Measurements from ENCODE around the gene NAT8L.
A peak's percentile ranks its signal among the peaks of the same experiment; 100 is the strongest.
"Not testable (repeated sequence)": the region's sequence is repeated elsewhere in the genome, so short reads cannot be mapped to it uniquely, and the experiment has no call there.

Gene NAT8L, protein sequence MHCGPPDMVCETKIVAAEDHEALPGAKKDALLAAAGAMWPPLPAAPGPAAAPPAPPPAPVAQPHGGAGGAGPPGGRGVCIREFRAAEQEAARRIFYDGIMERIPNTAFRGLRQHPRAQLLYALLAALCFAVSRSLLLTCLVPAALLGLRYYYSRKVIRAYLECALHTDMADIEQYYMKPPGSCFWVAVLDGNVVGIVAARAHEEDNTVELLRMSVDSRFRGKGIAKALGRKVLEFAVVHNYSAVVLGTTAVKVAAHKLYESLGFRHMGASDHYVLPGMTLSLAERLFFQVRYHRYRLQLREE

DNA sequence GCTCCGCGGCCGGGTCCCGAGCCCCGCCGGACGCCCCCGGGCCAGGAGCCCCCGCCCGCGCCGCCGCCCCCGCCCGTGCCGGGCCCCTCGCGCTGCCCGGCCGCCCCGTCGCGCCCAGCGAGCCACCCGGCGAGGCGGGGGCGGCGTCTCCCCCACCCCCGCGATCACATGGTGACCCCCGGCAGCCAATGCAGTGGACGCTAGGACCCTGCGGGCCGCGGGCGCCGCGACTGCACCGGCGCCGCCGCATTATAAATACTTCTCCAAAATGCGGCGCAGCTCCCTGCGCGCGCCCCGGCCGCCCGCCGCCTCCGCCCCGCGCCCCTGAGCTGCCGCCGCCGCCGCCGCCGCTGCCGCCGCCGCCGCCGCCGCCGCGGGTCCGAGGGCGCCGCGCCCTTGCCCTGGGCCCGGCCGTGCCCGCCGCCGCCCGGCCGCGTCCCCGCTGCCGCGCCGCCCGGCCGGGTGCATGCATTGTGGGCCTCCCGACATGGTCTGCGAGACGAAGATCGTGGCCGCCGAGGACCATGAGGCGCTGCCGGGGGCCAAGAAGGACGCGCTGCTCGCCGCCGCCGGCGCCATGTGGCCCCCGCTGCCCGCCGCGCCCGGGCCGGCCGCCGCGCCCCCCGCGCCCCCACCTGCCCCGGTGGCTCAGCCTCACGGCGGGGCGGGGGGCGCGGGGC, at the start of gene NAT8L:
Gene NAT8L, plus strand, starts transcription at position 282 of the 680 bp plus-strand sequence. Its CDS starts 185 bp downstream, at position 467.
- DNase-seq (ENCODE audit: low read depth in 2 of 2), result no peak

DNA sequence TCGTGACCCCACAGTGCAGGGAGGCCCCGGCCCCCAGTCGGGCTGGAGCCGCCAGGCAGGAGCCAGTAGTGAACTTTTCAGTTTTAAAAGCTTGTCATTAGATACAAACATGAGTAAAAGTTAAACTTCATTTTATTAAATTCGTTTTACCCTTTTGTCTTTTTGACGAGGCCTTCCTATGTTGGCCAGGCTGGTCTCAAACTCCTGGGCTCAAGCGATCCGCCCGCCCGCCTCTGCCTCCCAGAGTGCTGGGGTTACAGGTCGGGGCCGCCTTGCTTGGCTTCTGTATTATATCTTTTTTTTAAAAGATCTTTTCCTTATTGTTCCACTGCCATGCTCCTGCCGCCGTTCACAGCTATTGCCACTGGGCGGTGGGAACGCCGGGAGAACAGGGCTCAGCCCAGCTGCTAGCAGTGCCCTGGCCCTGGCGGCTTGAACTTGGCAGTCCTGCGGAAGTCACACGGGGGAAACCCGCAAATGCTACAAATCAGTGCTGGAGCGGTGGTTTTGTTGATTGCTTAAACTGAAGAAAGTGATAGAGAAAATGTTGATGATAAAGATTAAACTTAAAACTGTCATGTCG, 49.4 kb upstream of the NAT8L start:
- peak in 1 of 2 donors; percentile 28 for DNase-seq (ENCODE audit: low read depth in 2 of 2)

DNA sequence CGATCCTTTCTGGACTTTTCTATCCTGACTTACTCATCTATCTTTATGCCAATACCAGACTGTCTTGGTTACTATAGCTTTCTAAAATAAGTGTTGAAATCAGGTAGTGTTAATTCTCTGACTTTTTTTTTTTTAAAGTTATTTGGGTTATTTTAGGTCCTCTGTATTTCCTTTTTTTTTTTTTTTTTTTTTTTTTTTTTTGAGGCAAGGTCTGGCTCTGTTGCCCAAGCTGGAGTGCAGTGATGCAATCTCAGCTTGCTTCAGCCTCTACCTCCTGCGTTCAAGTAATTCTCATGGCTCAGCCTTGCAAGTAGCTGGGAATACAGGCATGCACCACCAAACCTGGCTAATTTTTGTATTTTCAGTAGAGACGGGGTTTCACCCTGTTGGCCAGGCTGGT, 47.5 kb upstream of the NAT8L start:
- no peak for DNase-seq (ENCODE audit: low read depth in 2 of 2)

DNA sequence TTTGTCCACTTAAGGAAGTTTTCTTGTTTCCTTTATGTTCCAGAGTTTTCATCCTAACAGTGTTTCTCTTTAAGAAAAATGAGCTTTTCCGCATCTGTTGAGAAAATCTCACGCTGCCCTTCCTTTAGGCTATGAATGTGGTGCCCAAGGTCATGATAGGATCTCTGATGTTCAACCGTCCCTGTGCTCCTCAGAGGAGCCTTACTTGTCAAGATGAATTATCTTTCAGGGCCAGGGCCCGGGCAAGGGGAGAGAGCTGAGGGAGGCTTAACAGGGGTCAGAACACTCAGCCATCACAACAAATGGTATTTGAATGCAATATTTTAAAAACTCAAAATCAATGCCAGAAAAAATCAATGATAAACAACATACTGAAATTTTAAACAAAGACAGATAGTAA, 44.1 kb upstream of the NAT8L start:
- DNase-seq (ENCODE audit: low read depth in 2 of 2), result no peak

DNA sequence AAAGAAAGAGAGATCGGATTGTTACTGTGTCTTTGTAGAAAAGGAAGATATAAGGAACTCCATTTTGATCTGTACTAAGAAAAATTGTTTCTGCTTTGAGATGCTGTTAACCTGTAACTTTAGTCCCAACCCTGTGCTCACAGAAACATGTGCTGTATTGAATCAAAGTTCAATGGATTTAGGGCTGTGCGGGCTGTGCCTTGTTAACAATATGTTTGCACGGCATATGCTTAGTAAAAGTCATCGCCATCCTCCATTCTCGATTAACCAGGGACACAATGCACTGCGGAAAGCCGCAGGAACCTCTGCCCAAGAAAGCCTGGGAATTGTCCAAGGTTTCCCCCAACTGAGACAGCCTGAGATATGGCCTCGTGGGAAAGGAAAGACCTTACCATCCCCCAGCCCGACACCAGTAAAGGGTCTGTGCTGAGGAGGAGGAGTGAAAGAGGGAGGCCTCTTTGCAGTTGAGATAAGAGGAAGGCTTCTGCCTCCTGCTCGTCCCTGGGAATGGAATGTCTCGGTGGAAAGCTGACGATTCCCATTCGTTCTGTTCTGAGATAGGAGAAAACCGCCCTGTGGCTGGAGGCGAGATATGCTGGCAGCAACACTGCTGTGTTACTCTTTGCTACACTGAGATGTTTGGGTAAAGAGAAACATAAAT, 37.6 kb upstream of the NAT8L start:
- not testable (repeated sequence) for DNase-seq (ENCODE audit: low read depth in 2 of 2)

DNA sequence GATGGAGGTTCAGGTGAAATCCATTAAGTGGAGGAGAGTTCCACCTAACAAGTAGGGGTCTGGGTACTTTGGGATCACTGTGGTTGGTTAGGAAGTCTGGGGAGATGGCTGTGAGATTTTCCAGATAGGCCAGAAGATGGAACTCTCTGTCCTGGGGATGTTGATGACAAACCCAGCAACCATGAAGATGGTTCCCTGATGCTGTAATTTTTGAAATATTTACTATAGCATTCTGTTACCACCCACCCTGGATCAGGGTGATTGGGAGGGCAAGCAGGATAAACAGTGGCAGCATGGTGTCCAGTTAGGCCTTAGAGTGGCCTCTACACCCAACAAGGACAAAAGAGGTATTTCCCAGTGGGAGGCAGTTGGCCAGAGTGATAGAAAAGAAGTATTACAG, 34.4 kb upstream of the NAT8L start:
- DNase-seq (ENCODE audit: low read depth in 2 of 2), result no peak

DNA sequence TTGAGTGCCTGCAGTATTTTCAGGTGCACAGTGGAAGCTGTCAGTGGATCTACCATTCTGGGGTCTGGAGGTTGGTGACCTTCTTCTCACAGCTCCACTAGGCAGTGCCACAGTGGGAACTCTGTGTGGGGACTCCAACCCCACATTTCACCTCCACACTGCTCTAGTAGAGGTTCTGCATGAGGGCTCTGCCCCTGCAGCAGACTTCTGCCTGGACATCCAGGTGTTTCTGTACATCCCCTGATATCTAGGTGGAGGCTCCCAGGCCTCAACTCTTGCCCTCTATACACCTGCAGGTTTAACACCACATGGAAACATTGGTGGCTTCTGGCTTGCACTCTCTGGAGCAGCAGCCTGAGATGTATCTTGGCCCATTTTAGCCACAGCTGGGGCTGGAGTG, 33.3 kb upstream of the NAT8L start:
- DNase-seq (ENCODE audit: low read depth in 2 of 2), result no peak

DNA sequence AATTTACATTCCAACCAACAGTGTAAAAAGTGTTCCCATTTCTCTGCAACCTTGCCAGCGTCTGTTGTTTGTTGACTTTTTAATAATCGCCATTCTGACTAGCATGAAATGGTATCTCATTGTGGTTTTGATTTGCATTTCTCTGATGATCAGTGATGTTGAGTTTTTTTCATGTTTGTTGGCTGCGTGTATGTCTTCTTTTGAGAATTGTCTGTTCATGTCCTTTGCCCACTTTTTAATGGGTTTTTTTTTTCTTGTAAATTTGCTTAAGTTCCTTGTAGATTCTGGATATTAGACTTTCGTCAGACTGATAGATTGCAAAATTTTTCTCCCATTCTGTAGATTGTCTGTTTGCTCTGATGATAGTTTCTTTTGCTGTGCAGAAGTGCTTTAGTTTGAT, 32.0 kb upstream of the NAT8L start:
- not testable (repeated sequence) for DNase-seq (ENCODE audit: low read depth in 2 of 2)

DNA sequence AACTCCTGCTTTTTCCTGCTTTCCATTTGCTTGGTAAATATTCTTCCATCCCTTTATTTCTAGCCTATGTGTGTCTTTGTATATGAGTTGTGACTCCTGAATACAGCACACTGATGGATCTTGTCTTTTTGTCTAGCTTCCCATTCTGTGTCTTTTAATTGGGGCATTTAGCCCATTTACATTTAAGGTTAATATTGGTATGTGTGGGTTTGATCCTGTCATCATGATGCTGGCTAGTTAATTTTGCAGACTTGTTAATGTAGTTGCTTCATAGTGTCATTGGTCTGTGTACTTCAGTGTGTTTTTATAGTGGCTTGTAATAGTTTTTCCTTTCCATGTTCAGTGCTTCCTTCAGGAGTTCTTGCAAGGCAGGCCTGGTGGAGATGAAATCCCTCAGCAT, 28.0 kb upstream of the NAT8L start:
- not testable (repeated sequence) for DNase-seq (ENCODE audit: low read depth in 2 of 2)

DNA sequence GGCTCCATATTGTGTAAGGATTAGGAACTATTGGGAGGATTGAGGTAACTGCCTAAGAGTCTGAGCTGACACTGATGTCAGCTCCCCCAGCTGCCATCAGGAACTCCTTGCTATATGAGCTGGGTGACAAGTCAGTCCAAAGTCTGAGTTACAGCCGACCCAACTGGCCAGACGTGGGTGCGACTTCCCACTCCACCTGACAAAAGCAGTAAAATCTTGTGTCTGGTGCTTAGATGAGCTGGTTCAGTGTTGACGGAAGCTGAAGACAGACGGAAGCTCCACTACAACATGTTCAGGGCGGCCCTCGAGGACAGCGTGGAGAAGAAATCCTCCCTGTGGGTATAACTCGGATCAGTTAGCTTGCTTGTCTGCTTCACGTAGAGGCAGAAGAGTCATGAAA, 22.8 kb upstream of the NAT8L start:
- DNase-seq (ENCODE audit: low read depth in 2 of 2), result no peak

DNA sequence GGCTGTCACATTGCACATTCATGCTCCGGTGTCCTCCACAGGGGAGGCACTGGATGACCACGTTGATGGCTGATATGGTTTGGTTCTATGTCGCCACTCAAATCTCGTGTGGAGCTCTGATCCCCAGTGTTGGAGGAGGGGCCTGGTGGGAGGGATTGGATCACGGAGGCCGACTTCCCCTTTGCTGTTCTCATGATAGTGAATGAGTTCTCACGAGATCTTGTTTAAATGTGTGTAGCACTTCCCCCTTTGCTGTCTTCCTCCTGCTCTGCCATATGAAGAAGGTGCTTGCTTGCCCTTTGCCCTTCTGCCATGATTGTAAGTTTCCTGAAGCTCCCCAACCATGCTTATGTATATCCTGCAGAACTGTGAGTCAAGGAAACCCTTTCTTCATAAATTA, 22.3 kb upstream of the NAT8L start:
- no peak for DNase-seq (ENCODE audit: low read depth in 2 of 2)

DNA sequence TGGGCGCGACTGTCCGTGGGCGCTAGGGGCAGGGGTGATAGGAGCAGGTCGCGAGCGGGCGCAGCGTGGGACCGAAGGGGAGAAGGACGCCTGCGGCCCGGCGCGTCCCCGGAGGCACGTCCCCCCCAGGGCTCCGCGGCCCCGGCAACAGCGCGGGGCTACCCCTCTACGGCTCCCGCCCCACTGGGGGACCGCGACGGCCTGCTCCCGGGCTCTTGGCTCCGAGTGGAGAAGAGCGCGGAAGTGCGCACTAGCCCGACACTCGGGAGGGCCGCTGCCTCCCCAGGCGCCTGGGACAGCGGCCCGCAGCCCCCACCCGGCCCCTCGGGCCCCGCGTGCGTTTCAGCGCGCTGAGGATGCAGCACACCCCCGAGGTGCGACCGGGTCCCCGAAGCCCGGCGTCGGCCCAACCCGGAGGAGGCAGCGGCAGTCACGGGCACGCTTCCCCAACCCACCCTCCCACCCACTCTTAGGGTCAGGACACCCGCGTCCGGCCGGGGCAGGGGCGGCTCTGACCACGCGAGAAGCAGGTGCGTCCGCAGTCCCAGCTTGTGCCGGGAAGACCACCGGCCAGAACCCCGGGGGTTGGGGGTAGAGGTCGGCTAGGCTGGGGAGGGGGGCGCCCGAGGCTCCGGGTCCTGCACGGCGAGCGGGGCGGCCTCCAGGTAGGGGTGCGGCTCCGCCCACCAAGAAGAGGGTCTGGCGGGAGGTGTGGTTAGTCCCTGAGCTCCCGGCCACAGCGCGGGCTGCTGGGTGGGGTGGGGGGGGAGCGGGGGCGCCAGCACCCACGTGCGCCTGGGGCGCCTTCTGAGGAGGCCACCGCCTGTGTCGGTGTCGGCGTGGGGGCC, 18.5 kb upstream of the NAT8L start:
- DNase-seq (ENCODE audit: low read depth in 2 of 2), result no peak

DNA sequence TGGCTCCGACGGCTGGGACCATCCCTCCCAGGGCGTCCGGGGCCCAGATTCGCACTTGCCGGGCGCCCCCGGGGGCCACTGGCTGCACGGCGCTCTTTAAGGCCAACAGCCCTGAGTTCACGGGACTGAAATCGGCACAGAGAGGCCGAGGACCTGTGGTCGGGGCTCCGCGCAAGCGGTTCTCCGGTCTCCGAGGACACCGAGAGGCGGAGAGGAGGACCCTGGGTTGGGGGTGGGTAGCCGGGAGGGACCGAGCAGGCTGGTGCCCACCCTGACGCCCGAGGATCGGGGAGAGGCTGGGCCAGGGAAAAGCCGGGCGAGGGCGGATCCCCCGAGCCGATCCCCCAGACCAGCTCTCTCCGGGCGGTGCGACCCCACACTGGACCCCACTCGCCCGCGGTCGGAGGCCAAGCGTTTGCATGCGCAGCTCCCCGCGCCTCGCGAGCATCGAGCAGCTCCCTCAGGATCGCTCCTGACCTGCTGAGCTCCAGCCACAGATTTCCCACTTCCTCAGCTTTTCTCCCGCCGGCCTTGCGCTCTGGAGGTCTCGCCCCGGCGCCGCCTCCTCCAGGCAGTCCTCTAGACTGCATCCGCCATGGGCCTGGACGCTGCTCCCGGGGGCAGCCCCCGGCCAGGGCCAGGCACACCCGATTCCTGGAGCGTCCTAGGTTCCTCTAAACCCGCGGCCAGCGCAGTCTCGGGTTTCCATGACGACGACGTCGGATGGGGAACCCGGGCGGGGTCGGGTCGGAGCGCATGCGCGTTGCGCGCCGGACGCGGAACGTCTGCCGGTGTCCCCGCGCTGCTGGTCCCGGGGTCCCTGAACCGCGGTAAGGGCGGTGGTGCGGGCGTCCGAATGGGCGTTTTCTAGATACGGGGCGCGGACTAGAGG, 17.6 kb upstream of the NAT8L start:
- peak; percentile 66 to 68 for DNase-seq (ENCODE audit: low read depth in 2 of 2)

DNA sequence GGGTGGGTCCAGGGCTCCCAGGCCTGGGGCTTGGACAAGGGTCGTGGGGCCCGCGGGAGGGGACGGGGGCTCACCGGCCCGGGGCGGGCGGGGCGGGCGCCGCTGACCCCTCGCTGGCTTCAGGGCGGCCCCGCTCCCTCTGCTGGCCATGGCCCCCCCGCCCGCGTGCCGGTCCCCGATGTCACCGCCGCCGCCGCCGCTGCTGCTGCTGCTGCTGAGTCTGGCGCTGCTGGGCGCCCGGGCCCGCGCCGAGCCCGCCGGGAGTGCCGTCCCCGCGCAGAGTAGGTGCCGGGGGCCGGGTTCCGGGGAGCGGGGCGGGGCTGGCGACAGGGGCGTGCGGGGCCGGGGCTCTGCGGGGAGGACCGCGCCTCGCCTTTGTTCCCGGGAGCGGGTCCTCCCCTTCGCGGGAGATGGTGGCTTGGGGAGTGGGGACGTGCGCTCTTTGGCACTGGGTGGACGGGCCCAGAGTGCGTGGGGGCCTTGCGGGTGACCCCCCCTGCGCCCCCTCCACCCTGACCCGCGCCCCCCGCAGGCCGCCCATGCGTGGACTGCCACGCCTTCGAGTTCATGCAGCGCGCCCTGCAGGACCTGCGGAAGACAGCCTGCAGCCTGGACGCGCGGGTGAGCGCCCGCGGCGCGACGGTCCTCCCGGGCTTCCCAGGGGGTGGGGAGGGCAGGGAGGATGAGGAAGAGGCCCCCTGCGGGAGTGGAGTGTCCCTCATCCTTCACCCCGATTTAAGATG, 16.8 kb upstream of the NAT8L start:
- no peak for DNase-seq (ENCODE audit: low read depth in 2 of 2)

DNA sequence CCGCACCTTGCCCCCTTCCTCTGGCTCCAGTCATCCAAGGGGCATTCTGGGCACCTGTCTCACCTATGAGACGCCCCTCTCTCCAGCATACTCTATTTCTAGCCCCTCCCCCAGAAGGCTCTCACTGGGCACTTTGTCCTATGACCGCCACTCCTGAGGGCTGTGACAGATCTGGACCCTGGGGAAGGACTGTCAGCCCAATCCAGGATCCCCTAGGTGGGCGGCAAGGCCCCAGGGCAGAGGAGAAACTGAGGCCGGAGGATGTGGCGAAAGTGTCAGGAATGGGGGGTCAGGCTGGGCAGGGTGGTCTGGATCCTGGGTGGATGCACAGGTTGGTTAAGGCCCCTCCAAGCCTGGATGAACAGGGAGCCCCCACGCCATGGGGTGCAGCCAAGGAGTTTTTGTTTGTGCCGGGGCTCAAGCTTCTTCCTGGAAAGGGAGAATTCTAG, 16.2 kb upstream of the NAT8L start:
- DNase-seq (ENCODE audit: low read depth in 2 of 2), result no peak

DNA sequence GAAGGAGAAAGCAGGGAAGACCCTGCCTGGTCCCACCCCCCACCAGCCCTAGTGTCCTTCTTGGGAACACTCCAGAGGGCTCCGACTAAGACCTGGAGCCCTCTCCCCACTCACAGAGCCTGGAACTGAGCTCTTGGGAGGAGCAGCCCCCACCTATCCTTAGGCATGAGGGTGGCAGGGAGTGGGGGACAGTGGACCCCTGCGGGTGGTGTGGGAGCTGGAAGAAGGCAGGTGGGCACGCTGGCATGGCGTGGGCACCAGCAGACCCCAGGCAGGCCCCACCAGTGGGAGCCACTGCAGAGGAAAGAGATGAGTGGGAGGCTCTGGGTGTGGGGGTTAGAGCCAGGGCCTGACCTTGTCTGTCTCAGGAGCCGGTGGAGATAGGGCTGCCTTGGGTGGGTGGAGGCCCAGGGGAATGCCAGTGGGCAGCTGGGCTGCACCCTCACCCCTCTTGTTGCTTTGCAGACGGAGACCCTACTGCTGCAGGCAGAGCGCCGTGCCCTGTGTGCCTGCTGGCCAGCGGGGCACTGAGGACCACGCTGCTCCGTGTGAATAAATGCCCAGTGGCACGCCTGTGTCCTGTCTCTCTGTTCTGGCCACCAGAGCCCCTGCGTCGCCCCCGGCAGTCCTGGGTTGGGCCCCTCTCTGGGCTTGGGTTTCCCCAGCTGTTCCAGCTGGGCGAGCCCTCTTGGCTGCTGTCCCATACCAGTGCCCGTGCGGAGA, 15.6 kb upstream of the NAT8L start:
- no peak for DNase-seq (ENCODE audit: low read depth in 2 of 2)

DNA sequence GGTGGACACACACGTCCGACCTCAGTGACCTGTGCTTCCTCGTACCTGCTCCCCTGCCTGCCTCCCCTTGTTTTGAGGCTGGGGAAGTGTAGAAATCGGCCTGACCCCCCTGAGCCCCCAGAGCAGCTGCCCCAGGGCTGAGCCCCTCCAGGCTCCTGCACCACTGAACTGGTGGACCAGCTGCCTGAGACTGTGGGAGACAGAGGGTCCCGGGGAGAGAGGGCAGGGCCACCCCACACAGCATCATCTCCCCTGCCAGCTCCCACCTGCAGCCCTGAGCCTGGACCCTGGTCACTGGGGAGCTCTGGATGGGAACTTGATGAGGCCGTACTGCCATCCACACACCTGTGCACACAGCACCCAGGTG, 15.0 kb upstream of the NAT8L start:
- DNase-seq (ENCODE audit: low read depth in 2 of 2), result no peak

DNA sequence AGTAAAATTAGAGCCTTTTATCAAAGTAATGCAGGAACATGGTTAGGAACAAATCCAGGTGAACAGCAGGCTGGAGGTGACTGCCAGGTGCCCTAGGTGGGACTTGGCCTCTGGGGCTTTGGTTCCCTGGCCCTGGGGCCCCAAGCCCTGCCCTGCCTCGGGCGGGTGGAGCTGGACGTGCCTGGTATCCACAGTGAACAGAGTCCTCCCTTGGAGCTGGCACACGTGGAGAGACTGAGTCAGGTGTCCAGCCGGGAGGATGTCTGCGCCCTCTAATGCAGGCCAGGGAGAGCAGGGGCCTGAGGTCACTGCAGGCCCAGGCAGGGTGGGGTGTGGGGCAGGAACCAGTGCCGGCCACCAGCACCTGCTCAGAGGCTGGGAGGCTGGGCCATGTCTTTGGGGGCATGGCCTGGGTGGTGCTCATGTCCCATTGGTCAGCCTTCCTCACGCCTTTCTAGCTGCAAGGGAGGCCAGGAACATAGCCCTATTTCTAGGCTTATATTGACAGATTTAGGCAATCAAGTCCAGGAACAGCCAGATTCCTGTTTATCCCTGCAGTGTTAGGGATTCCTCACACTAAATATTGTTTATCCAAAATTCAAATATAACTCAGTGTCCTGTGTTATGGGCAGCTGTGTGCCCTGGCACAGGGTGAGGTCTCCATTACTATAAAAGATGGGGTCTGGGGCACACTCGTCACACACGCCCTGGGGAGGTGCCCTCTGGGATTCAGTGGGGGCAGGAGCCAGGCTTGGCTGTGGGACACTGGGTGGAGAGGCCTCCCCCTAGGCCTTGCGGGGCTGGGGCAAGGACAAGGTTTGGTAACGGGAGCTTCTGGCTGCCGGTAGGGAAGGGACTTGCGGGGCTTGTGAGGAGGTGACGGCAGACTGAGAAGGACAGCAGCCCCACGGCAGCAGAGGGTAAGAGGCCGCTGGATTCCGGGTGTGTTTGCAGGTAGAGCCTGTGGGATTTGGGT, 14.3 kb upstream of the NAT8L start:
- DNase-seq (ENCODE audit: low read depth in 2 of 2), result no peak

Data from stimulated activated CD8-positive, alpha-beta memory T cell treated with anti-CD3 and anti-CD28 coated beads, Interleukin-7, amount 100 ng/mL, for 1 hour (primary cell).